ENCODE measurements around the gene DHX35.

DNA sequence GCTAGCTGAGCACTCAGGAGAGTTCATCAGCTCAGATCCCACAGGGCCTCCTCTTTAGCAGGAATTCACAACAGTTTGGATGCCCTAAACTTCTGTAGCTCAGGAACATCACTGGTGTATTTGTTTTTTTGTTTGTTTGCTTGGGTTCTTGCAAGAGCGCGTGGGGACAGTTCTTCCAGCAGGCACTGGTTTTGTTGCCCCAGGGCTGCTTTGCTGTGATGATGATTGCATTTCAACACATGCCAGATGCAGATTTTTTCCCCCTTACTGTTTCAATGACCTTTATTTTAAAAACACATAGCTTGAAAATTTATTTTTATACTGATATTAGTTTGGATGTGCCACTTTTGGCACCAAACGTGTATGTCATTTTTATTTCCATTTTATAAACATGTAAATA, 77.1 kb downstream of the DHX35 start:
- TF ChIP-seq, protein P1, sequence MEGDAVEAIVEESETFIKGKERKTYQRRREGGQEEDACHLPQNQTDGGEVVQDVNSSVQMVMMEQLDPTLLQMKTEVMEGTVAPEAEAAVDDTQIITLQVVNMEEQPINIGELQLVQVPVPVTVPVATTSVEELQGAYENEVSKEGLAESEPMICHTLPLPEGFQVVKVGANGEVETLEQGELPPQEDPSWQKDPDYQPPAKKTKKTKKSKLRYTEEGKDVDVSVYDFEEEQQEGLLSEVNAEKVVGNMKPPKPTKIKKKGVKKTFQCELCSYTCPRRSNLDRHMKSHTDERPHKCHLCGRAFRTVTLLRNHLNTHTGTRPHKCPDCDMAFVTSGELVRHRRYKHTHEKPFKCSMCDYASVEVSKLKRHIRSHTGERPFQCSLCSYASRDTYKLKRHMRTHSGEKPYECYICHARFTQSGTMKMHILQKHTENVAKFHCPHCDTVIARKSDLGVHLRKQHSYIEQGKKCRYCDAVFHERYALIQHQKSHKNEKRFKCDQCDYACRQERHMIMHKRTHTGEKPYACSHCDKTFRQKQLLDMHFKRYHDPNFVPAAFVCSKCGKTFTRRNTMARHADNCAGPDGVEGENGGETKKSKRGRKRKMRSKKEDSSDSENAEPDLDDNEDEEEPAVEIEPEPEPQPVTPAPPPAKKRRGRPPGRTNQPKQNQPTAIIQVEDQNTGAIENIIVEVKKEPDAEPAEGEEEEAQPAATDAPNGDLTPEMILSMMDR (conservative IDR thresholded peaks at IDR 0.05) = no peak
- no peak for TF ChIP-seq EZH2 (IDR thresholded peaks at IDR 0.05; ENCODE audit: low read depth)
